ENCODE data around the gene MFSD6.

MFSD6 gene

GRCh38 chr2:190534310-190535120 lies 126.4 kb downstream of the MFSD6 start, which contains the start of gene NEMP2:
NEMP2 (minus strand) TSS chr2:190534722; CDS start chr2:190534655, 67 bp downstream.
- peak; percentile 95 for DNase-seq

DNA sequence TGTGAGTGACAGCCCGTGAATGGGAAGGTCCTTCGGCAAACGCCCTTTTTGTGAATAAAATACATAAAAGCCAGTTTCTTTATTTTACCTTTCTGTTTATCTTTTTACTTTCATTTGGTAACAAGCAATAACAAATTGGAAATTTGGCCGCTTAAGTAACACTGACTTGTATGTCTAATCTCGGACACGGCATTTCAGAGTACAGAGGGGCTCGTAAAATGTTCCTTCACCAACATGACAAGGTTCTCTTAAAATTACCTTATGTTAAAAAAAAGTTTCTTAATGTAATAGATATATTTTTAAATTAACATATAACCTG lies 126.9 kb downstream of the MFSD6 start:
- no peak for DNase-seq

DNA sequence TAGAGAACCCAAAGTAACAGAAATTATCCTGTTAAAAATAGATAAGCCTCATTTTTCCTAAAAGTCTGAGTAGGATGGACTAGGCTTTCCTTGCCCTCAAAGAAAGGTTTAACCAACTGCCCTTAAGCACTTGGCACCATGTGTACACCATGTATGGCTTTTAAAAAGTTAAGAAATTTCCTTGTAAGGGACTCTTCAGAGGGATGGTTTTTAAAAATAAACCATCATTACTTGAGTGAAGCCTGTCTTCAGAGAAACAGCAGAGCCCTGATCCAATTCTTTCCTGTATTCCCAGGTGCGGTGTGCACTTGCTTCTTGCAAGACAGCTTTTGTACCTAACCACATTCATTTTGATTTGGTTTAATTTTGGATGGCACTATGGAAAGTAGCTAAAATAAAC lies 127.4 kb downstream of the MFSD6 start:
- DNase-seq, result no peak

- DNase-seq, result no peak
Measured at GRCh38 chr2:190537765-190538164, 129.6 kb downstream of the MFSD6 start.

GRCh38 chr2:190538201-190538600 lies 130.0 kb downstream of the MFSD6 start:
- DNase-seq, result no peak

- no peak for DNase-seq
Measured at GRCh38 chr2:190540048-190540447, 131.9 kb downstream of the MFSD6 start.

GRCh38 chr2:190545093-190545492 lies 136.9 kb downstream of the MFSD6 start:
- DNase-seq, result no peak

- DNase-seq, result no peak
Measured at GRCh38 chr2:190545555-190546385, 137.6 kb downstream of the MFSD6 start.

DNA sequence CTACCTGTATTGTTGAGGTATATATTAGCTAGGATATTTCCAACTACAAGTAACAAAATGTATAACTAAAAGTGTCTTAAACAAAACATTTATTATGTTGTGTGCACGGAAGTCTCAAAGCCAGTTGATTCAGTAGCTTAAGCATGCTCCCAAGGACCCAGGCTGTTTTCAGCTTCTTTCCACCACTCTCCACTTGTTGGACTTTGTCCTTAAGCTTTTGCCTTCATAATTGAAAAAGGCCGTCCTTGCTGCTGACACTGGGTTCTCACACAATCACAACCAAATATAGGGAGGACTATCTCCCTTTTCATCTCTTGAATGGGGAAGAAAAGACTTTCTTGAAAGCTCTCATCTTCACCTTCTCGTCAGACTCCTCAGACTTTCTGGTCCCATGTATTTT lies 138.6 kb downstream of the MFSD6 start:
- DNase-seq, result no peak

- DNase-seq, result no peak
Measured at GRCh38 chr2:190547886-190548285, 139.7 kb downstream of the MFSD6 start.

GRCh38 chr2:190550137-190550536 lies 142.0 kb downstream of the MFSD6 start:
- DNase-seq, result no peak
